Regular cardiac myocyte (primary cell): ENCODE results near the gene BANK1. TPM values are rescaled to one million over a fixed set of nuclear protein-coding genes. Genes with fewer than 3 reads are reported as not detected.

Source experiments
- total RNA-seq: library from RNA; depleted of rRNA; stranded (reverse); fragments of >200 nt; gene quantifications from 2 replicates; pipeline ENCODE4 v1.2.3, GENCODE V29; 2014

BANK1 gene
- 0.19 and 0.28 TPM in 2 replicates for total RNA-seq

GRCh38 chr4:101790521-101791181, at the start of gene BANK1:
BANK1 (plus strand) TSS chr4:101790730; CDS start chr4:101790881, 151 bp downstream.

